HG02623 (cell line): ENCODE data around the gene RGS6.

Source experiments
- ATAC-seq: cut with Tn5 transposase; IDR thresholded peaks from one replicate; pipeline ENCODE4 v1.9.1; 2021; ENCODE audit warnings: moderate library complexity; ENCODE audit not compliant: unreplicated experiment

The RGS6 gene

GRCh38 chr14:72565917-72566316 lies 633.7 kb downstream of the RGS6 start:
- ATAC-seq: no peak

DNA sequence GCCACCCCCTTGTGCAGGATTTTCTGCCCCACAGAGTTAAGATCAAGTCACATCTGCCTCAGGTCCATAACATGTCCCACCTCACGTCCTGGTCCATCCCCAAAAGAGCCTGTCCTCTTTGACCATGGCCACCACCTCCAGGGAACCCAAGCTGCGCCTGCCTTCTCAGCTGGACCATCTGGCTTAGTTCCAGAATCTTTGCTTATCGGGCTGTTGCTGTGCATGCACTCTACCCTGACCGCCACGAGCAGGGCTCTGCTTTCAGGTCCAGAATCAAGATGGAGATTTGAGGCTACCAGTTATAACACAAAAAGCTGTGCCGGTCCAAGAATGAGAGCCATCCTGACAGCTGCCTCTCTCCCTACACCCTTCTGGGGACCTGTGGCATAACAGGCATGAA lies 635.0 kb downstream of the RGS6 start:
- ATAC-seq: no peak

DNA sequence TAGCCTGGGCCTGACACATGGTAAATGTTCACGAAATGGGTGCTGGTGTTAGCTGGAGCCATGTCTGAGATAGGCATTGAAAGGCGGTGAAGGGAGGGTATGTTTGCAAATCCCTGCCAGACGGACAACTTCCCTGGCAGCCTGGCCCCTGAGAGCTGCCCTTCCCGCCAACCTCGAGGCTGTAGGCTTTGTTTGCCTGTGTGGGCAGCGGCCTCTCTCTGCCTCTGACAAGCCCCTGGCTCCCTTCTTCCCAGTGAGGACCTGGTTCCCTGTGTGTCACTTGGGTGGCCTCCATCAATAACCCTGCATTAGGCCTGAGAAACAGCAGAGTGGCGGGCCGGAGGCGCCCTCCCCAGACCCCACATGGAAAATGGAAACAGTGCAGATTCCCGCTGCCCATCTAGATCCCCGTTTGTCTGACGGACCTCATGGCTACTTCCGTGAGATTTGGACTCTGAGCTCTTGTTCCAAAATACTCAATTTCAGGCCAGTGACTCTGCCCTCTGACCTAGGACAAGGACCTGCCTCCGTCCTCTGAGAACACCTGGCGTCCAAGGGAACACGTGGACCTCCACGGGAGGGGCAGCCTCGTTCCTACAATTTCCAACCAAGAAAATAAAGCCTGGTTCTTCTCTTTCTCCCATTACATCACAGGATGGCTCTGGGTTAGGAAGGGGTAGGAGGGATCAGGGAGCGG lies 636.2 kb downstream of the RGS6 start:
- ATAC-seq: no peak

DNA sequence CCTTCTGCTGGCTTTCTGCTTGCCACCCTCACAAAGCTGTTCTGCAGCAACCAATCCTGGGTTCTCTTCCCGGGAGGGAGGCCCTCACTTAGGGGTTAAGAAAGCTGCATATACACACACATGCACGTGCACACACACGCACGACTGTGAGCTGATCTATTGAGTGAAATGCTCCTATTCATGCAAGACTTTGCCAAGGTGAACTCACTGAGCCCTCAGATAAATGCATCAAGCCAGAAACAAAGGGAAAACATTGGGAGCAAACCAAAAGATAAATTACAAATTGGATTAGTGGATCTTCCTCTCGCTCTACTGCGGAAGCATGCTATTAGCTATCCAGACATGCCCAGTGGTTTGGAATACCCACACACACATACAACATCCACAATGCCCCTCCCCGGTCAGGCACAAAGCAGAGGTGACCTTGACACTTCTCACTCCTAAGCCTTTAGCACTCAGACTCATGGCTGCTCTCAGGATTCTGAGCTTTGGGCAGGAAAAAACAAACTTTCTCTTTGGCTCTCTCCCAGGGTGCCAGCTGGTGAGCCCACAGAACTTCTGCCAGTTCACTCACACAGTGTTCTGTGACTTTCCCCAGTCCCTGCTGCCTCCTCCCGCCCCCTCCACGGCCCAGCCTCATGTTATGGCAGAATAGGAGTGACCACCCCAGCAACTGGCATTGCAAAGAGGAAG lies 641.6 kb downstream of the RGS6 start:
- ATAC-seq: no peak

DNA sequence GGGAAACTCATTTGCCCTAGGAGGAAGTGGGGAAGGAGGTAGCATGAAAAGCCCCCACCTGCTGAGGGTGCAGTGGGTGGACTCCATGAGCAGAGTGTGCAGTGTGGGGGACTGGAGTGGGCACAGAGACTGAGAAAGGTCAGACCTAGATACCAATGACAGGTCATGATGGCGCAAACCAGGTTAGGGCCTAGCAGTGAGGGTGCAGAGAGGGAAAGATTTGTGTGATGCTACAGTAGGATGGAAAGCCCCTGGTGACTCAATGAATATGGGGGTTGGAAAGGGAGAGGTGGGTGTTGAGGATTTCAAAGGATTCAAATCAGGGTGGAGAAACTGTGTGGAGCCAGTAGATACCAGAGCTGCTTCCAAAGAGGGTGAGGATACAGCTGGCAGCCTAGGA lies 642.5 kb downstream of the RGS6 start:
- ATAC-seq: no peak

- ATAC-seq: no peak
Observed at GRCh38 chr14:72576258-72576657, 644.0 kb downstream of the RGS6 start.

DNA sequence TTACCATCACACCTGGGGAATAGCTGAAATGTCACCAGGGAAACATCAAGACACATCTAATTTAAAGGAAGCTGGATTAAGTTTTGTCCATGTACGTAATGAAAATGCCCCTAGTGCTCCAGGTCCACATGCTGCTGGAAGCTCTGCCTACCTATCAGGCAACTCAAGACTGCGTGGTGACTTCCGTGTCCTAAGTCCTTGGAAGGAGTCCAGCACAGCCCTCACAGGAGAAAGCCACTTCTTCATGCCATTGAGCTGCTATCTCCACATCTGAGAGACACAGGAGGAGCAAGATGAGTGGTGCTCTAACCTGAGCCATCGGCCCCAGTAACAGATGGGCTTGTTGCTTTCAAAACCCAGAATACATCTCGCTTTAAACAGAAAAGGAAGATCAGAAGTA lies 645.3 kb downstream of the RGS6 start:
- ATAC-seq: no peak

DNA sequence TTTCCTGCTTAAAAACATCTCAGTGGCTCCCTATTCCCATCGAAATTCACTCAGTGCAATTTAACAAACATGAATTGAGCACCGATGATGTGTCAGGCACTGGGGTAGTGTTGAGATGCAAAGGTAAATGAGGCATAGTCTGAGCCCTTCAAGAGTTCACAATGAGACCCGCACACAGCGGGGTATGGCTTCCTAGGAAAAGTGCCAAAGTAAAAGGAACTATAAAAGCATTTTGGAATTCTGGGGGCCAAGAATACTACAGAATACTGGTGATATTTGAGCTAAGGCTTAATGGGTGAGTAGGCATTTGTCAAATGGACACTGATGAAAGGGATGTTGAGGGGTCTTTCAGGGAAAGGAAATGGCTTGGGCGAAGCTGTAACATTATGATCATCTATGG lies 646.3 kb downstream of the RGS6 start:
- ATAC-seq: no peak

DNA sequence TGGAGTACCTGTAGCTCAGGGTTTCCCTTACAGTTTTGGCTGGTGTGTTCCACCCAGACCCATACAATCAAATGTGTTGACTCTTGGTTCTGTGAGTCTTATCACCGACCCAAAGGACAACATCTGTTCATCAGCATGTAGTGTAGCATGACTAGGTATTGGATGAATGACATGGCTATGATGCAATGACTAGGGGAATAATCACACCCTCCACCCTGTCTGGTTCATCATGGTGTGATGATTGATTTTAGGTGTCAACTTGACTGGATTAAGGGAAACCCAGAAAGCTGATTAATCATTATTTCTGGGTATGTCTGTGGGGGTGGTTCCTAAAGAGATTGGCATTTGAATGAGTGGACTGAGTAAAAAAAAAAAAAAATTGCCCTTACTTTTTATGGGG lies 650.4 kb downstream of the RGS6 start:
- no peak for ATAC-seq

DNA sequence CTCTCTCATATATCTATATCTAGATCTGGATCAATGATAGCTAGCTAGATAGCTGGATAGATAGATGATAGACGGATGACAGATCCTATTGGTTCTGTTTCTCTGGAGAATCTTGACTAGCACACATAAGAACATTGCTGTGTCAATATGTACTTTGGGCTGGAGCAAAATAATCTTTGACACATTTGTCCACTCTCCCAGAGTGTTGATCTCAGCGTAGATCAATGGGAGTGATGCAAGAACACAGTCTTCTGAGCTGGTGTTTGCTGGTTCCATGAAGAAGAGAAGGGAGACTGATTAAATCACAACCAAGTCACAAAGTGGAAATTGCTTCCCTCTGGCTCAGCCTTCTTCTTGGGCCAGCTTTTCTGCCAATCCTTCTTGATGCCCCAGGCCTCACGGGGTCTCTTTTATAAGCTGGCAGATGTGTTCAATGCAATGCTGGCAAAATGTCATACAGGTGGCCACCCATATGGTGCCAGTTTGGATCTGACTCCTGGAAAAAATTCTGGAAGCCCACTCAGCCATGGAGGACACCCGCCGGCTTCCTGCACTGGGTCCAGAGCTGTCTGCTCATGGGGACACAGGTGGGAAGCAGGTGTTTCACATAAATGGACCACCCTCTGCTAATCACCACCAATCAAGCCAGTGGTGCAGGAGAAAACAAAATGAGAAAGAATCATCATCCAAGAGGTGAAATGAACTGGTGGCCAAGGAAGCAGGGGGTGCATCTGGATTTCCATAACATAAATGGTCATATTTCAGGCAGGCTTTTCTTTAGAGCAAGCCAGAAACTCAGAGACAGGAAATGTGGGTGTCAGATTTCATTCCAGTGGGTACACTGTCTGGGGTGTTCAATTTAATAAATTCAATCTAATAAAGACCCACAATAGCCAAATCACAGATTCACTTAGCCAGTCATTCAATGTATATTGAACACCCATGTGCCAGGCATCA lies 651.4 kb downstream of the RGS6 start:
- ATAC-seq: no peak

GRCh38 chr14:72588521-72588920 lies 656.3 kb downstream of the RGS6 start:
- no peak for ATAC-seq

DNA sequence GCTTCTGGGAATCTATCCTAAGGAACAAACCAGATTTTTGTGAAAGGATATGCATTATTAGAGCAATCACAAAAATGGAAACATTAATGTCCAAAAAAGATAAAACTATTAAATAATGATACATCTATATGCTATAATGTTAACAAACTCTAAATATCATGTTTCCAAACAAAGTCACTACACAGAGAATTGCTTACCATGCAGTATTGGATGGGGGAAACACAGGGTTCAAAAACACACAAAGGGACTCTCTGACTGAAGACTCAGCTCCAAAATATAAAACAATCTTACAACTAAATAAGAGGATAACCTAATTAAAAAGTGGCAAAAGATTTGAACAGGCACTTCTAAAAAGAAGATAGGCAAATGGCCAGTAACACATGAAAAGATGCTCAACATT lies 657.4 kb downstream of the RGS6 start:
- no peak for ATAC-seq

GRCh38 chr14:72590577-72590976 lies 658.3 kb downstream of the RGS6 start:
- no peak for ATAC-seq

GRCh38 chr14:72591391-72591790 lies 659.2 kb downstream of the RGS6 start:
- ATAC-seq: no peak

DNA sequence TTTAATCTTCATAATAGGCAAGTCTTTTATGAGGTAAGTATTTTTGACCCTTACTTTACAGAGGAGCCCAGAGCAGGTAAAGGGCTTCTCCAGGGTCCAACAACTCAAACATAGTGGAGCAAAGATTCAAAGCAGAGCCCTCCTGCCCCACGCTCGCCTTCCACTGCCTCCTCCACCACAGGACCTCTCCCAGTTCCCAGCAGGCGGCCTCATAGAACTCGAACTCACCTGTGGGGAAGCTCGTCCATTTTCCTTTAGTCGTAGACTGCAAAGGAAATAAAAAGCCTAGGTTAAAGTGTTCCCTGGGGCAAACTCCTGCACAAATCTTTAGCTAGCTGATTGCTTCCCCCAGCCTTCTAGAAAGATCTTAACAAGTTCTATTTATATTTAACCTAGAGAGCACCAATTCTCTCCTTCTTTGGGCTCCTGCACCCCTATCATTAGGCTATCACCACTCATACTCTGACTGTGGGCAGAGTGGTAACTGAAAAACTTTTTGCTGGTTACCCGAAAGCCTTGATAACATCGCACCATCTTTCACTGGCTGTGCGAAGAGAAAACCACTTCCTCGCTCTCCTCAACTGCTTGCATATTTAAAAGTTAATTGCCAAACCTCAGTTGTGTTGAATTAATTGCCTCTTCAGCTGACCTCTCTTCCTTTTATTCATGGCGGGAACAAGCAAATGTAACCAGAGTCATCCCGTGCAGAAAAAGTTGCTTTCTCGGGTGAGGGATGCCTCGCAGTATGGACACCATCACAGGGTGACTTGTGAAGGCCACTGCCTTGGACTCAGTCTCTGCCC lies 662.1 kb downstream of the RGS6 start:
- ATAC-seq: no peak

- ATAC-seq: no peak
Observed at GRCh38 chr14:72595152-72595862, 663.1 kb downstream of the RGS6 start.

- ATAC-seq: no peak
Observed at GRCh38 chr14:72597252-72598233, 665.3 kb downstream of the RGS6 start.

GRCh38 chr14:72598306-72598705 lies 666.1 kb downstream of the RGS6 start:
- no peak for ATAC-seq
